ENCODE measurements around the gene DGKI. TPM values are rescaled to one million over a fixed set of nuclear protein-coding genes. Genes with fewer than 3 reads are reported as not detected.

DGKI gene
- total and polyA plus RNA-seq, 2 of the 4 experiments (the other 2 are of a cell fraction) = 3.9 to 15.8 TPM

DNA sequence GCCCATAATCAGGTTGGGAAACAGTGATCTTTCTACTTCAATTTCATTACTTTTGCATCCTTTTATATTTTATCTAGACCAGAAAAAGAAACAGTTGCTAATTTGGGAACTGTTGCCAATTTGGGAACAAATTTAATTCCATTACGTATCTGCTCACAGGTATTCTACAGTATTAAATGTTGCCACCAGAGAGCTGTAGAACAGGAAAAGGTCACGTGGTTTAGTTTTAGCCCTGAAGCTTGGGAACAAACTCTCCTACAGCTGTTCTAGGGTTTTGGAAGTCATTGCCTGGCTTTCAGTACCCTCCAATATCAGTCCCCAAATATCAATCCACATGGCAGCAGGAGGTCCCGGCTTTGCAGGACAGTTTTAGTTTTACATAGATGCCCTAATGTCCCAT lies 172.7 kb downstream of the DGKI start:
- no peak overlapping the region for H2BK120ac ChIP-seq (ENCODE audit: low read depth, low read length)
- no peak for TF ChIP-seq RFX5 (IDR thresholded peaks at IDR 0.05; ENCODE audit: low read depth, low read length)
- TF ChIP-seq MAFK (IDR thresholded peaks at IDR 0.05; ENCODE audit: low read depth, low read length) = no peak
- no peak for TF ChIP-seq FOS (IDR thresholded peaks at IDR 0.05; ENCODE audit: low read depth, low read length)
- no peak overlapping the region for H3K27ac ChIP-seq (ENCODE audit: insufficient read depth, low read length)
- intact Hi-C loops (cut with micrococcal nuclease) (no loop called here), in situ Hi-C loops (cut with MboI; ENCODE audit: low sequenced_read_pairs) (no loop called here), dilution Hi-C loops (cut with HindIII; ENCODE audit: low sequenced_read_pairs, unreplicated experiment) (no loop called here)
- H4K8ac ChIP-seq (ENCODE audit: low read depth in 2 of 2, low read length in 2 of 2) = no peak overlapping the region
- H2AK9ac ChIP-seq (replicated peaks; ENCODE audit: low read depth, low read length, poor library complexity) = no peak overlapping the region
- WGBS, 2 experiments (ENCODE audit: extremely low coverage in 2 of 2, insufficient read length in 1 of 2) = 100% methylated on average over 1 of the region's 3 CpGs; no CpG with 5 or more reads in 1 of the 2 experiments
- H4K5ac ChIP-seq (ENCODE audit: low read depth, low read length) = no peak overlapping the region
- no peak for DNase-seq
- no peaks in the 10 kb centered on the region for H3K36me3 ChIP-seq (ENCODE audit: control insufficient read depth, insufficient read depth, low read length)
- H4K91ac ChIP-seq (ENCODE audit: insufficient read depth, low read depth, low read length) = peak overlapping the region; percentile 13; the same call in 1 of the 2 replicates
- H2AK5ac ChIP-seq (ENCODE audit: low read depth, low read length) = no peak overlapping the region
- H2BK15ac ChIP-seq (ENCODE audit: low read depth, low read length) = no peak overlapping the region
- BruUV-seq (replicated peaks) = no TSS peak
- ATAC-seq (ENCODE audit: low read depth) = no peak
- H3K4me1 ChIP-seq (ENCODE audit: control insufficient read depth, insufficient read depth, low read length) = peaks cover 8% of the 10 kb centered on the region
- ChIA-PET CTCF (no interaction called here), POLR2A (ENCODE audit: unreplicated experiment) (no interaction called here)
- H3K9me1 ChIP-seq (ENCODE audit: insufficient read depth, low read length) = peaks cover 3% of the 10 kb centered on the region; the same call in 1 of the 2 replicates
- no peak overlapping the region for H2BK5ac ChIP-seq (ENCODE audit: low read depth, low read length, poor library complexity, severe bottlenecking)
- no peaks in the 10 kb centered on the region for H3K79me1 ChIP-seq (ENCODE audit: low read depth in 1 of 2, low read length in 2 of 2)
- no peaks in the 10 kb centered on the region for H3K9me3 ChIP-seq (ENCODE audit: control insufficient read depth, insufficient read depth, low read length)
- no peak overlapping the region for H2BK20ac ChIP-seq (ENCODE audit: low read depth, low read length)
- no peak overlapping the region for H3K9ac ChIP-seq (ENCODE audit: low read depth, low read length)
- H4K20me1 ChIP-seq (ENCODE audit: insufficient read depth, low read length) = no peaks in the 10 kb centered on the region
- H3K4me2 ChIP-seq (ENCODE audit: low read depth, low read length) = no peak overlapping the region
- no peak overlapping the region for H3K4me3 ChIP-seq (ENCODE audit: insufficient read depth, low read depth, low read length)
- H3K23ac ChIP-seq (ENCODE audit: low read depth, low read length) = no peak overlapping the region
- no peak overlapping the region for H3K14ac ChIP-seq (replicated peaks; ENCODE audit: low read depth, low read length)
- H2AFZ ChIP-seq (replicated peaks; ENCODE audit: low read length, poor library complexity) = no peak overlapping the region
- no peak overlapping the region for H3K56ac ChIP-seq (ENCODE audit: extremely low read depth, insufficient read depth, low read length)
- H3K4ac ChIP-seq (ENCODE audit: low read depth, low read length) = no peak overlapping the region
- no peaks in the 10 kb centered on the region for H3K27me3 ChIP-seq (ENCODE audit: control insufficient read depth, insufficient read depth, low read length)
- H3K18ac ChIP-seq (ENCODE audit: low read depth, low read length) = no peak overlapping the region
